COLO829 (cell line): Measurements from ENCODE around the gene KCNJ16.

Experiments used
- DNase-seq: peaks from one replicate; pipeline ENCODE4 v3.0.0; 2012; ENCODE audit warnings: low spot score

Gene KCNJ16

DNA sequence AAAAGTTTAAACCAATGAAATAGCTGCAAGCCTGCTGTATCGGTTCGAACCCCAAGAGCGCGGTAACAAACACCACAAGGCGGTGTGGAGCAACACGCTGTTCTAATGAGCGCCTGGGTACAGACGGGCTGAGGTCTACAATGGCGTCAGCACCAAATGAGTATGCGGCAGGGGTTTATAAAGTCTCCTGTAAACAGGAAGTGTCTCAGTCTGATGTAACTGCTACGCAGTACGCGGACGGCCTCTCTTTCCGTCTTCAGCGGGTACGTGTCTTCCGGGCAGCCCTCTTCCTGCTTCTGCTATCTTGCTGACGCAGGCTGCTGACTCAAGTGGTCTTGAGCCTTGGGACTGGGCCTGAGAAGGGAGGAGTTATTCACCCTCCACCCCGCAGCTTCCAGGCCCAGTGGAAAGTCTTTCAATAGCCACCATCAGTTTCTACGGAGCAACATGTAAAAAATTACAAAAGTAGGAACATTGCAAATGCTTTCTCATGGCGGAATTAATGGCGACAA lies 53.8 kb downstream of the KCNJ16 start:
- DNase-seq: no peak

DNA sequence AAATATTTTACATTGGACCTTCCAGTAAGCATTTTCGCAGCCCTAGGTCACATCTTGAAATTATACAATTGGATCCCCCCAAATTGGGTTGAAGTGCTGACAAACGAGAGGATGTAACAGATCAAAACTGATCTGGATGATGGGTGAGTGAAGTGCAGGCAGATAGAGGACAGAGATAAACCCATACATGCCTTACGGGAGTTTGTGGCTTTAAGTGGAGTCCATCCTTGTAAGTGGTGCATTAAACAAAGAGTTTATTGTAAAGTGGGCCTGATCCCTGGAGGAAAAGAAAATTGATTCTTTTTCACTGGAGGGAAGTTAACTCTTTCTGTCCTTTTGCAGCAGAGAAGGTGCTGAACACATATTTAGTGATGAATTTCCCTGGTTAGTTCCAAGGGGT lies 55.3 kb downstream of the KCNJ16 start:
- peak; percentile 73 for DNase-seq

GRCh38 chr17:70132505-70132904 lies 57.5 kb downstream of the KCNJ16 start:
- DNase-seq: no peak

- no peak for DNase-seq
Observed at GRCh38 chr17:70134042-70134441, 59.0 kb downstream of the KCNJ16 start.

- no peak for DNase-seq
Observed at GRCh38 chr17:70134777-70135176, 59.8 kb downstream of the KCNJ16 start.

- no peak for DNase-seq
Observed at GRCh38 chr17:70136131-70136530, 61.1 kb downstream of the KCNJ16 start.

DNA sequence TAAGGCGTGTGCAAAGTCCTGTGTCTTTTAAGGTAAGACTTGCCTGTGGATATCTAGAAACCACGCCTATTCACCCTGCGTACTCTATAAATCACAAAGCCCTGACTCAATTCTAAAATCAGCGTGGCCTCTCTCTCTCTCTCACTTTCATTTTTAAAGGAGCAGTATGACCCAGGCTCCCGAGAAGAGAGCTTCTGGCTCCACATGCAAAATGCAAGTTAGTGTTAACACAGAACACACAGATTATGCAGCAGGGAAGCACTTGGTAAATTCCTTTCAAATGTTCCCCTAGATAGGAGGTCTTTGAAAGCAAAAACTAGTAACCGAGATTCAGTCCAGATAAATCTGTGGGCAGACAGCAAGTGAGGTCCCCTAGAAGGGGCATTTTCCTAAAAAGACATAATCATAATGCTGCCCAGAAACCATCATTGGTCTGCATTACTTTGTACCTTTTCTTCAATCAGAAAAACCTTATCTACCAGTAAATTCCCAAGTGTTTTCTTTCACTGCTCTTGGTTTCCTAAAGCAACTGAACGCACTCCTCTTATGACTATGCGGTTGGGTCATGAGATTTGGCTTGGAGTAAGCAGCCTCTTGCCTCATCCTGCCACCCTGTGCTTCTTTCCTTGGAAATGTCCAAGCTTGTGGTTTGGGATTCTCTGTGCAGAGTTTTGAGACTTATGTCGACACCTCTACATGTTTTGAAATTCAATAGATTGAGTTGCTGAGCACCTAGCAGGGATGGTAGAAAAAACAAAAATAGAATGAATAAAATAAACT lies 62.6 kb downstream of the KCNJ16 start:
- DNase-seq: peak; percentile 52

DNA sequence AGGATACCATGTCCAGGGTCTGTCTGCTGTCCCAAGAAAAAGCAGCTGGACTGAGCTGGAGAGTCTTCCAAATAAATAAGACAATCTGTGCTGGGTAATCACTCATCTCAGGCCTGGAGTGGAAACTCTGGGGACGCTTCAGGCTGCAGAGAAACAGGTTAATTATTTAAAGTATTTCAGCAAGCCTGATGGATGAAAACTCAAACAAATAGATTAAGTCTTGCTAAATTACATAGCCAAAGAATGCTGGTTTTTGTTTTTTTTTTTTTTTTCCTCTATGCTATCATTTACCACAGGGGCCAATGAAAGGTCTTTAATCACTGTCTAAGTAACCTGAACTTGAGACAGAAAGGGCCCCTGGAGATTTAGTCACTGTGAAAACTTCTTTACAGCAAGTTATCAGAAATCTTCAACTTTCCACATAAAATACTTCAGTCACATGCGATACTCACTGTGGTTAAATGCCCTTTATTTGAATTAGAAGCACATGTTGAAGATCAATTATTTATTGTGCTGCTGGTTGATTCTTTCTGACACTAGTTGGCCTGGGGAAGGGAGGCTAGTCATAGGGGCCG lies 63.4 kb downstream of the KCNJ16 start:
- peak; percentile 28 for DNase-seq

DNA sequence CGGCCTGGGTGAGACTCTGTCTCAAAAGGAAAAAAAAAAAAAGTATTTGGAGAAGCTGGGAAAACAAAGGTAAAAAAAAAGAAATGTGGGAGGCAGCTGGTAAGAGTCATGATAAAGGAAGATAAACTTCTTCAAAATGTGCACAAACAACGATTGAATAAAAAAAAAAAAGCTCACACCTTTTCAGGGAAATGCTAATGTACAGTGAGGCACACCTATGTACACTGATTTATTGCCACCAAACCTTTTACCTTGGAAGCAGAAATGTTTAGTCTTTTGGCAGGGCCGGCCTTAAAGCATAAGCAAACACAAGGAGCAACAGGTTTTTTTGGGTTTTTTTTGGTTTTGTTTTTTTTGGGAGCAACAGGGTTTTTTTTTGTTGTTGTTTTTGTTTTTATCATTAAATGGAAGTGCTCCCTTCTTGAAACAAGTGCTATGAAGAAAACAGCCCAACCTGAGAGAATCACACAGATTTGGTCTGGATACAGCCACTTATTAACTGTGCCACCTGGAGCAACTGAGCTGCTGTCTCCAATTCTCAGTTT lies 64.5 kb downstream of the KCNJ16 start:
- DNase-seq: no peak

GRCh38 chr17:70144260-70144846 lies 69.3 kb downstream of the KCNJ16 start:
- no peak for DNase-seq

DNA sequence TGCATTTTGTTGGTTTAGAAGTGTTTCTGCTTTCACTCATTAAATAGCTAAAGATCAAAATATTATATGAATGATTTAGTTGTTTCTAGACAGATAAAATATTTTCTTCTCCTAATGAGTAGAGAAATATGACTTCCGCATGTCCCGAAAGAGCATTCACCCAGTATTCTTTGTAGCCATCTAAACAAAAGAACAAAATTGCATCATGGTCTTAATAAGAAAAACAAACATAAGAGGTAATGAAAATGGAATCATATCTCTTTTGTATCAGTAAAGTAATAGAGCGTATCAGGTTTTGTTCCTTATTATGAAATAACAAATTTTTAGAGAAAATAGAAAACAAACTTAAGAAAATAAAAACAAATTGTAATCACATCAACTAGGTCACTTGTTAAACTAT lies 78.2 kb downstream of the KCNJ16 start:
- DNase-seq: no peak

- DNase-seq: no peak
Observed at GRCh38 chr17:70157151-70157550, 82.1 kb downstream of the KCNJ16 start.

DNA sequence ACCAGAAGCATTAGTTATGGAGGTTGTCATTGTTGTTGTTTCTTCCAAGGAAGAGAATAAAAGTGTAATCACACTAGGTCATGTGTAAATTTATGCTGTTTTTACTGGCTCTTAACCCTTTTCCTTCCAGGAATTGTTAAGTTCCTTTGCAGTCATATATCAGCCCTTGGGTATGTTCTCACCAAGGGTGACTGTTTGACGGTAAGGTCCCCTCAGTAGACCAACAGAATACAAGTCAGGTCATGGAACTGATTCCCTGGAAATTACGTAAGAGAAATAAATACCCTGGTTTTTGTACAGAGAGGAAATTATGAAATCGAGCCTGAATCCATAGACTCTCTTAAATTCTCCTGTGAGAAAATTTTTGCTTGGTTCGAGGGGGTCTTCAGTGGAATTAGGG lies 83.2 kb downstream of the KCNJ16 start:
- no peak for DNase-seq

- DNase-seq: no peak
Observed at GRCh38 chr17:70158591-70158990, 83.6 kb downstream of the KCNJ16 start.

- DNase-seq: peak; percentile 24
Observed at GRCh38 chr17:70159980-70160379, 85.0 kb downstream of the KCNJ16 start.

GRCh38 chr17:70161519-70161918 lies 86.5 kb downstream of the KCNJ16 start:
- DNase-seq: no peak

- no peak for DNase-seq
Observed at GRCh38 chr17:70165383-70165782, 90.4 kb downstream of the KCNJ16 start.

DNA sequence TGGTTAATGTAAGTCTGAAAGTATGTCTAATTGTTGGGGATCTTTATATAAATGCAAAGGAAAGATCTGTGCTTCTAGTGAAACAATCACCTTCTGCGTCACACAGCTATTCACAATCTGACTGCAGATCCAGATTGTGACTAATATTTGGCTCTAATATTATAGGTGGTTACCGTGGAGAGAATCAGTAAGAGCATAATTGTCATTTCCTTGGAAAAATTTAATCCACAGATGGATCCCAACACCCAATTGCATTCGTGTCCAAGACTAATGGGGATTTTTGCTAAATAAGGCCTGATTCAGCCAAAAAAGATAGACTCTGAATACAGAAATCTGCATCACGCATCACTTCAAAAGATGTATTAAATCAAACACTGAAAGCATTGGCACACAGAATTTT lies 91.6 kb downstream of the KCNJ16 start:
- DNase-seq: no peak

DNA sequence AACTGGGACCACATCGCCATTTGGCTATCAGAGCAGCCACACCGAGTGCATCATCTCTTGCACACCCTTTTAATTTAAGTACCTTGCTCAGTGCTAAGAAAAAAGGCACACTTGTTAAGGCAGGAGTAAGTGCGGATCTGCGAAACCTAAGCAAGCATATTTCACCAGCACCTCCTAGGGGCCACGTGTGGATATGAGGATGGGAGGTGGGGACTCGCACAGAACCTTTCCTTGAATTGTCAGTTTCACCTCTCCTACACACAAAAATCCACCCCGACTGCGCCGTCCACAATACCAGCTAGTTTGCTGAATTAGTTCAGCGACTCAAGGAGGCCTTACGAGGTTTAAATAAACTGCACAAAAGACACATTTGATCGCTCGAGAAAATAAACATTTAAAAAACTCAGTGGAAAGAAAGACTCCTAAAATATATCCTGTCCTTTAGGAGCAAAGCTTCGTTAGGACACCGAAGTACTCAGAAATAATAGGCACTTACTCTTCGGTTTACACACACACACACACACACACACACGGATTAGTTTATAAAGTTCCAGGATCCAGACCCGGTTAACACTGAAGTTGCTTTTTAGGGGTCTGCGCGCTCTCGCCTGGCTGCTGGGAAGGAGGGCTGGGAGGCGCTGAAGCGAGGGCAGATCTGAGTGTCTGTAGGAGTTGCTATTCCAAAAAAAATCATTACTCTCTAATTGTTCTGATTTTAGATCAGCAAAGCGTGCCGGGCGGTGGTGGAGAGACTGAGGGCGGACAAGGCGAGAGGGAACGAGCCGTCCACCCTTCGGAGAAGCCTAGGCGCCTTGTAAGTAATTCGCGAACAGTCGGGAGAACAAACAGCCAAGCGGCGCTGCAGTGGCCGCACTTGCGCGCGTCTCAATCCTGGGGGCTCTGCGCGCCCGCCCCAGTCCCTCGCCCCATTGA lies 93.3 kb downstream of the KCNJ16 start:
- no peak for DNase-seq

DNA sequence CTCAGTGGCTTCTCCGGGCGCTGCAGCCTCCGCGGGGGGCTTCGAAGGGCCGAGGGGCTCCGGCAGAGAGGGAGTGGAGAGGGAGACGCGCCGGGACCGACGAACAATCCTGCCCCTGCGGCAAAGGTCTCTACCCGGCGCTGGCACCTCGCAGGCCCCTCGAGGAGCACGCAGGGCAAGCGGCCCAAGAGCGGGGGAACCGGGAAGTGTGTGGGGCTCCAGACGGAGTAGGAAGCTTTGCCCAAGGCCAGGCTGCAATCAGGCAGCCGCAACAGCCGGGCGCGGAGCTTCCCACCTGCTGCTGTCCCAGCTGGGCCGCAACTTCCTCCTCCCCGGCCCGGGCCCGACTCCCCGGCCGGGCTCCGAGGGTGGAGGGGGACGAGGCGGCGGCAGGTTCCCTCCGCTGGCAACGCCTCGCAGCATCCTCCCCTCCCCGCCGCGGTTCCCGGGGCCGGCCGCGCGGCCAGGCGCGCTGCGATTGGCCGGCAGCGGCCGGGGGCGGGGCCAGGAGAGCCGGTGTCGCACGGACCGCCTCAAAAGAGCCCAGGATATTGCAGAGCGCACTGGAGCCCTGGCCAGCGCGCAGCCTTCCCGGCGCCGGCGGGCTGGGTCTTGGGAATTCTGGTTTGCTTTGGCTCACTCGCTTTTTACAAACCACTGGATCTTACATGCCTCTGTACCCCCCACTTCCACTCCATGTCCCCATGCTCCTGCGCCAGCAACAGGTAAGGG lies 94.1 kb downstream of the KCNJ16 start, which contains the start of gene KCNJ2:
TSS of gene KCNJ2 (plus strand) at position 556 of the 732 bp plus-strand sequence. CDS start 5,508 bp downstream, outside the sequence.
- peak; percentile 51 for DNase-seq
